Stomach (tissue), 4 donors: ENCODE measurements around the gene DLG2.

Experiments used
- EP300 ChIP-seq: sonication (generic); formaldehyde crosslinking; IDR thresholded peaks from one replicate; pipeline ENCODE4 v1.6.1; 2017; ENCODE audit warnings: antibody characterized with exemption
- POLR2A ChIP-seq, 4 donors: fragments of 450-650 bp; IDR thresholded peaks; one replicate each; pipeline ENCODE4 v1.6.1; 2016; ENCODE audit warnings: antibody characterized with exemption in 4 of 4, control low read depth in 2 of 4, mild to moderate bottlenecking in 1 of 4, moderate library complexity in 1 of 4
- POLR2AphosphoS5 ChIP-seq, 3 donors: sonication (generic); formaldehyde crosslinking; IDR thresholded peaks; one replicate each; pipeline ENCODE4 v1.6.1; 2016; ENCODE audit warnings: antibody characterized with exemption in 3 of 3
- TF ChIP-seq, protein P1 (sequence below), 7 experiments: fragments of 450-650 bp in 4 of 7; fragments of 200-600 bp in 3 of 7; sonication (generic) in 3 of 7; IDR thresholded peaks; one replicate each; pipeline ENCODE4 v1.5.1; 2016 to 2019; ENCODE audit warnings: antibody characterized with exemption in 7 of 7, control low read depth in 2 of 7, mild to moderate bottlenecking in 1 of 7

DNA sequence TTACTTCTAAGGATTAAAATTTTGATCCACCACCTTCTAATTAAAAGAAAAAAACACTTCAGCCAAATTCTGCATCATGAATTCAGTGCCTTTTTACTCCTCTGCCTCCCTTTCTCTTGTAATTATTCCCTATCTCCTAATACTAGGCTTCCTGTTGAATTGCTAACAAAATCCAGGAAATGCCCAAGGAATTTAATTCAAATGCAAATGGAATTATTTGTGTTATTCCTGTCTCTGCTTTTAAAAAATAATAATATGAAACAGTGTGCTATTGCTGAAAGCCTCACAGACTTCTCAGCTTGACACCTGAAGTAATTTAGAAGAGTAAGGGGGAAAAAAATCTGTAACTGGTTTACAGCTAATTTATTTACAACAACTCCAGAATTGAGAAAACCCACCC lies 85.5 kb downstream of the DLG2 start:
- TF ChIP-seq, protein P1, sequence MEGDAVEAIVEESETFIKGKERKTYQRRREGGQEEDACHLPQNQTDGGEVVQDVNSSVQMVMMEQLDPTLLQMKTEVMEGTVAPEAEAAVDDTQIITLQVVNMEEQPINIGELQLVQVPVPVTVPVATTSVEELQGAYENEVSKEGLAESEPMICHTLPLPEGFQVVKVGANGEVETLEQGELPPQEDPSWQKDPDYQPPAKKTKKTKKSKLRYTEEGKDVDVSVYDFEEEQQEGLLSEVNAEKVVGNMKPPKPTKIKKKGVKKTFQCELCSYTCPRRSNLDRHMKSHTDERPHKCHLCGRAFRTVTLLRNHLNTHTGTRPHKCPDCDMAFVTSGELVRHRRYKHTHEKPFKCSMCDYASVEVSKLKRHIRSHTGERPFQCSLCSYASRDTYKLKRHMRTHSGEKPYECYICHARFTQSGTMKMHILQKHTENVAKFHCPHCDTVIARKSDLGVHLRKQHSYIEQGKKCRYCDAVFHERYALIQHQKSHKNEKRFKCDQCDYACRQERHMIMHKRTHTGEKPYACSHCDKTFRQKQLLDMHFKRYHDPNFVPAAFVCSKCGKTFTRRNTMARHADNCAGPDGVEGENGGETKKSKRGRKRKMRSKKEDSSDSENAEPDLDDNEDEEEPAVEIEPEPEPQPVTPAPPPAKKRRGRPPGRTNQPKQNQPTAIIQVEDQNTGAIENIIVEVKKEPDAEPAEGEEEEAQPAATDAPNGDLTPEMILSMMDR (IDR thresholded peaks at IDR 0.05): no peak
- TF ChIP-seq POLR2A (IDR thresholded peaks at IDR 0.05) (no peak), POLR2AphosphoS5 (IDR thresholded peaks at IDR 0.05) (no peak), EP300 (no peak)
